A549 (cell line): ENCODE results near the gene SHISA3.

Source experiments
- CTCF ChIP-seq: fragments of >200 bp; sonication (Bioruptor Twin); formaldehyde crosslinking; IDR thresholded peaks from 3 replicates; pipeline ENCODE4 v1.5.1; 2016
- GATA3 ChIP-seq: IDR thresholded peaks from 2 replicates; pipeline ENCODE4 v1.6.1; 2012; ENCODE audit warnings: borderline replicate concordance
- KDM5A ChIP-seq: fragments of 200-600 bp; sonication (generic); IDR thresholded peaks from 2 replicates; pipeline ENCODE4 v1.6.1; 2016; ENCODE audit warnings: antibody characterized with exemption, mild to moderate bottlenecking
- MAX ChIP-seq: IDR thresholded peaks from 2 replicates; pipeline ENCODE4 v1.6.1; 2012
- MAZ ChIP-seq: fragments of 150-350 bp; IDR thresholded peaks from 2 replicates; pipeline ENCODE4 v1.6.1; 2014; ENCODE audit warnings: antibody characterized with exemption, low read depth, low read length, borderline replicate concordance
- POLR2A ChIP-seq: IDR thresholded peaks from 2 replicates; pipeline ENCODE4 v1.6.1; 2012; ENCODE audit warnings: mild to moderate bottlenecking, low read length
- REST ChIP-seq: fragments of 200-600 bp; sonication (generic); IDR thresholded peaks from 2 replicates; pipeline ENCODE4 v1.6.1; 2016; ENCODE audit warnings: antibody characterized with exemption, mild to moderate bottlenecking, moderate library complexity
- TF ChIP-seq, protein P1 (sequence below): fragments of 150-350 bp; IDR thresholded peaks from 2 replicates; pipeline ENCODE4 v1.6.1; 2014; ENCODE audit warnings: low read depth, mild to moderate bottlenecking, low read length

GRCh38 chr4:42399393-42399792, 2.1 kb downstream of the SHISA3 start:
- TF ChIP-seq KDM5A (no peak), GATA3 (no peak), POLR2A (no peak), MAZ (no peak), REST (no peak), CTCF (no peak), MAX (no peak)
- TF ChIP-seq, protein P1, sequence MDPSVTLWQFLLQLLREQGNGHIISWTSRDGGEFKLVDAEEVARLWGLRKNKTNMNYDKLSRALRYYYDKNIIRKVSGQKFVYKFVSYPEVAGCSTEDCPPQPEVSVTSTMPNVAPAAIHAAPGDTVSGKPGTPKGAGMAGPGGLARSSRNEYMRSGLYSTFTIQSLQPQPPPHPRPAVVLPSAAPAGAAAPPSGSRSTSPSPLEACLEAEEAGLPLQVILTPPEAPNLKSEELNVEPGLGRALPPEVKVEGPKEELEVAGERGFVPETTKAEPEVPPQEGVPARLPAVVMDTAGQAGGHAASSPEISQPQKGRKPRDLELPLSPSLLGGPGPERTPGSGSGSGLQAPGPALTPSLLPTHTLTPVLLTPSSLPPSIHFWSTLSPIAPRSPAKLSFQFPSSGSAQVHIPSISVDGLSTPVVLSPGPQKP, result no peak
